GM21723 (cell line): ENCODE measurements around the gene ANKRD33B.

Experiments
- ATAC-seq: cut with Tn5 transposase; IDR thresholded peaks from one replicate; pipeline ENCODE4 v1.9.1; 2021; ENCODE audit warnings: mild to moderate bottlenecking, moderate library complexity; ENCODE audit not compliant: unreplicated experiment

Gene ANKRD33B

DNA sequence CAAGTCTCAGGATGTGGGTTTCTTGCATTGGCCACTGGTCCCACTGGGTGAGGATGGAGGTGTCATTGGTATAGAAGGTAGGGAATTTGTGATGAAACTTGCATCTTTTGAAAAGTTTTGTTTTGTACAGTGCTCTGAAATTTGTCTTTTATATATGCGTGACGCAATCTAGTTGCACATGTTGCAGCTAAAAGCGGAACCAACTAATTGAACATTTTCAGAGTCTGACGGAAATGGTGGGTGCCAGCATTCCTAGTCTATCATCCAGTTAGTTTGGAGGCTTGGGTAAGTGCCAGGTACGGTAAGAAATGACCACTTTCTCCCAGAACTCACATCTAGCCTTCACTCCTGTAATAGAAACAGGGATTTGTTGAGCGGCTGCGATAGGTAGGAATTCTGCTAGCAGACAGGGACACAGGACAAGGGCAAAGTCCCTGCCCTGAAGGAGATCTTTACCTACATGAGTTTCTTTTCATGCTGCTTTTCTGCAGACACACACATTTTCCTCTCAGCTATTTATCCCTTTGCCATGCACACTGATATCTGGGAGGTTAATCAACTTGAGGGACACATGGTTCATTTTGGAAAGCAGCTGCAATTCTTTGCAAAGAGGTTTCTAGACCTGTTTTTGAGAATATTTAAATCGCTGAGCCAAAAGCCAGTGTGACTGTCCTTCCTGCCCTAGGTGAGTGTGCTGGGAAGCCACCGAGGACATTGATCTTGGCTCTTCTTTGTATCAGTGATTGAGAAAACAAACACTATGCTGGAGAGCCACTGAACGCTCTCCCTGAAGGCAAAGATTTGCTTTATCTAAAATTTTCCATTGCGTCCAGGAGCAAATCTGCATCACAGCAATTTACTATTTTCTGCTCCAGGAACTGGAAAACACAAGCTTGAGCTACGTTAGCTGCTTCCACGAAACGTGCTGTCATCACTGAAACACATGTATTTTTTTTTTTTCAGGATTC lies 107.5 kb downstream of the ANKRD33B start:
- ATAC-seq: no peak

GRCh38 chr5:10672146-10673016 lies 108.5 kb downstream of the ANKRD33B start:
- ATAC-seq: no peak

- no peak for ATAC-seq
Observed at GRCh38 chr5:10673017-10673389, 109.1 kb downstream of the ANKRD33B start.

DNA sequence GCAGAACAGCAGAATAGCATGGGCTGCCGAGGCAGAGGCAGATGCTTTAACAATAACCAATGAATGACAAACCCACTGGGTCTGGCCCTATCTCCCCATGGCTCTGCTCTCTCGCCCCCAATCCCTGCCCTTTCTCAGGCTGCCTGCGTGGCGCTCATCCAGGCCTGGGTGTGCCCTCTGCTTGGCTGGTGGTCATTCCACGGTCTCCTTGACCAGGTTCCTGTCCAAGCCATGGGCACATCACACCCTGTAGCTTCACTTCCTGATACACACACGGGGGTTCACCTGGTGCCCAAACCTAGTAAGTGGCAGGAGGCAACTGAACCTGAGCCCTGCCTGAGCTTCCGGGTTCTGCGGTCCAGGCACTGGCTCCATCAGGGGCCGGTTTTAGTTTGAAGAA lies 109.5 kb downstream of the ANKRD33B start:
- ATAC-seq: no peak

- ATAC-seq: no peak
Observed at GRCh38 chr5:10674096-10674495, 110.2 kb downstream of the ANKRD33B start.

- ATAC-seq: no peak
Observed at GRCh38 chr5:10674582-10674981, 110.7 kb downstream of the ANKRD33B start.

DNA sequence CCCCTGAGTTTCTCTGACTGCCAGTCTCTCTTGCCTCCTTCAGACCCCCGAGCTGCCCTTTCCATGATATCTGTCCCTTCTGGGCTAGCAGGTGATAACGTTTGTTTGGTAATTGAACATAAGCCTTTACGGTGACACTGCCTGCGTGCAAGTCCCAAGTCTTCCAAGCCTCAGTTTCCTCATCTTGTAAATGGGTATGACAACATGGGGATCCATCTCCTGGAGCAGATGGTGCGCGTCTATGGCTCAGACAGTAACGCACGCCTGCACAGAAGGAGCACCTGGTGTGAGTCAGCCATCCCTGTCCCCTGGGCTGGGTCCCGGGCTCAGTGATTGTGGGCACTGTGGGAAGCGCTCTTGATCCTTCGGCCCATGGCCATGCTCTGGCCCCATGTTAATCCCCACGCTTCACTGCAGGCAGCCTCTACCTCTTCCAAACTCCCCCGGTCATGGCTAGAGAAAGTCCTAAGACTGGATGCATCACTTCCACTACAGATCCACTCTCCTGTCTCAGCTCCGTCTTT lies 111.4 kb downstream of the ANKRD33B start:
- no peak for ATAC-seq

DNA sequence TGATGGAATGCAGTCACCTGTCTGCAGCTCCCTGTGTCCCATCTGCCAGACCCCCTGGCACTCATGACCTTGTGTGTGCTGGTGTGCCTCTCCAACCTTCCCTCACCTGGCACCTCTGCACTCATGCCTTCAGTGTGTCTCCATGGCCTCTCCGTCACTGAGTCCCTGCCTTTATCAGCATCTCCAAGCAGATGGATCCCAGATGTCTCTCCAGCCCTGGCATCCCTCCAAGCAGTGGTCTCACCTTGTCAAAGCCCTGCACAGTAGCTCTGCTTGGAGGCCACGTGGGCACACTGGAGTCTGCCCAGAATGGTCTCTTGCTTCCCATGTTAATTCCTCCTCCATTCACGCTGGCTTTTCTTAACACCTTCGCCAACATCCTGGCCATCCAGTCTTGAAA lies 112.4 kb downstream of the ANKRD33B start:
- ATAC-seq: no peak

DNA sequence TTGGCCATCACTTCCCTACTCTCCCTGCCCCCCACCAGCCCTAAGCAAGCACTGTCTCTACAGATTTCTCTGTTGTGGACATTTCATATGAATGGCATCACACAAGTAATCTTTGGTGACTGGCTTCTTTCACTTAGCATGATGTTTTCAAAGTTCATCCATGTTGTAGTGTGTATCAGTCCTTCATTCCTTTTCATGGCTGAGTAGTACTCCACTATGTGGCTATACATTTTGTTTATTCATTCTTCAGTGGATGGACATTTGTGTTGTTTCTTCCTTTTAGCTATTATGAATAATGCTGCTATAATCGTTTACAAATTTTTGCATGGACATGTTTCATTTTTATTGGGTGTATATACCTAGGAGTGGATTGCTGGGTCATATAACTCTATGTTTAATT lies 113.1 kb downstream of the ANKRD33B start:
- ATAC-seq: no peak

DNA sequence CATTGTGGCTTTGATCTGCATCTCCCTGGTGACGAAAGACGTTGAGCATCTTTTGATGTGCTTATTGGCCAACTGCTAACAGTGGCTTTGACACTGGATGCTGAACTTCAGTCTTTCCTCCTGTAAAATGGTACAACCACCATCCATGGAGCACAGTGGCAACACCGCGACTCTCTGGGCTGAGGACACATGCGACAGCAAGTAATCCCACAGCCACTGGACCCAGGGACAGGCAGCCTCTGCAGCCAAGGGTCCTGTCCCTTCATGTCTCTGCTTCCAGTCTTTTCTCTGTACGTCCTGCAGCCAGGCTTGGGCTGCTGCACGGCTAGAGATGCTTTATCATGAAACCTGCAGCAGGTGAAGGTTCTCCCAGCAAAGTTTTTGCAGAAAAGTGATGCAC lies 113.7 kb downstream of the ANKRD33B start:
- no peak for ATAC-seq

DNA sequence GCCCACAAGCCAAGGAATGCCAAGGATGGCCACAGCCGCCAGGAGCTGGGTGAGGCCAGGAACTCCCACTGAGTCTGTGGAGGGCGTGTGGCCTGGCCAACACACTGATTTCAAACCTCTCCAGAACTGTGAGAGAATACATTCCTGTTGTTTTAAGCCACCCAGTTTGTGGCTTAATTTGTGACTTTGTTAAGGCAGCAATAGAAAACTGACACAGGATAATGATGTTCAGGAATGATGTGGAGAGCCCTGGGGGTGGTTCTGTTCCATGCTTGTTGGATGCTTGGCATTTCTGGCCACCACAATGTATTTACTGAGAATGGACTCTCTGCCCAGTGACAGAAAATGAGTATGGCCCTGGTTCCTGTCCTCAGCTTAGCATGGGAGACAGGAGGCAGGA lies 114.4 kb downstream of the ANKRD33B start:
- ATAC-seq: no peak

DNA sequence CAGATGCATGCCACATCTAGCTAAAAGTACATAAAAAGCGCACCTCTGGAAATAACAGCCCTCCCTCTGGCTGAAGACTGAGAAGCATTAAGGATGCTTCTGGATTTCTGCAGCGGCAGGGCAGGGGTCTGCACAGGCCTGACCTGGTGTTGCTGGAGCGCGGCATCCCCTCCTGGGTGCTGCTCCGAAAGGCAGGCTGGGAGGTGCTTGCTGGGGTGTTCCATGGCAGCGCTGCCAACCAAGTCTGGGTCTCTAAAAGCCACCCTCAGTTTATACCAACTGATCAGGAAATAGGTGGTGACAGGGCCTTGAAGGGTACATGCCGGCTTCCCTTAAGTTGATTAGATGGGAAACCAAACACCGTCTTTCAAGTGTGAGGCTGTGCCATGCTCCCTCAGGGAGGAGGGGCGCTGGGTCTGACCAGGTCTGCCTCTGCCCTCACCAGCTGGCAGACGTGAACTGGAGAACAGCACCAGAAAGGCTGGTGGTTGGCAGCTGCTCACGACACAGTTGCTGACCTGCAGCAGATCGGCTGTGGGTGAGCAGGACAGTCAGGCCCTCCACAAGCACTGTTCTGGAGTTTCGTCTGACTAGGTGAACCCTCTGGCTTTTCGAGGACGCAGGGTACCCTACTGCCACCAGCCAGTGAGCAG lies 115.6 kb downstream of the ANKRD33B start:
- ATAC-seq: no peak

DNA sequence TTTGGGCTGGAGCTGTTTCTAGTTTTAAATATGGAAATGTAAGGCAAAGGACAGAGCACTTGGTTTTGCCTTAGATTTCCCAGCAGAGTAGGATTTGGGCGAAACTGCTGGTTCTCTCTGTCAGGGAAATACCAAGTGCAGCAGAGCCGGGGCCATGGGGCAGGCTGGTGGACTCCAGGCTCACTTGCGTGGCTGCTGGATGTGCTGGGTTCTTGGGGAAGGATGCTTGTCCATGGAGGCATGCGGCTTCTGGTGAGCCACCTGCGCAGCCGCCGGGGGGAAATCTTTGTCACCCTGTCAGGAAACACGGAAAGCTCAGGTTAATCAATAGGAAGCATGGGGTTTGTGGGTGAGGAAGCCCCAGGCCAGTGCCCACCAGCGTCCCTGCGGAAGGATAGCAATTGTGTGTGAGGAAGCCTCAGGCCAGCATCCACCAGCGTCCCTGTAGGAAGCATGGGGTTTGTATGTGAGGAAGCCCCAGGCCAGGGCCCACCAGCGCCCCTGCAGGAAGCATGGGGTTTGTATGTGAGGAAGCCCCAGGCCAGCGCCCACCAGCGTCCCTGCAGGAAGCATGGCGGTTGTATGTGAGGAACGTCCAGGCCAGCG lies 117.1 kb downstream of the ANKRD33B start:
- no peak for ATAC-seq

- no peak for ATAC-seq
Observed at GRCh38 chr5:10681731-10682679, 118.1 kb downstream of the ANKRD33B start.

DNA sequence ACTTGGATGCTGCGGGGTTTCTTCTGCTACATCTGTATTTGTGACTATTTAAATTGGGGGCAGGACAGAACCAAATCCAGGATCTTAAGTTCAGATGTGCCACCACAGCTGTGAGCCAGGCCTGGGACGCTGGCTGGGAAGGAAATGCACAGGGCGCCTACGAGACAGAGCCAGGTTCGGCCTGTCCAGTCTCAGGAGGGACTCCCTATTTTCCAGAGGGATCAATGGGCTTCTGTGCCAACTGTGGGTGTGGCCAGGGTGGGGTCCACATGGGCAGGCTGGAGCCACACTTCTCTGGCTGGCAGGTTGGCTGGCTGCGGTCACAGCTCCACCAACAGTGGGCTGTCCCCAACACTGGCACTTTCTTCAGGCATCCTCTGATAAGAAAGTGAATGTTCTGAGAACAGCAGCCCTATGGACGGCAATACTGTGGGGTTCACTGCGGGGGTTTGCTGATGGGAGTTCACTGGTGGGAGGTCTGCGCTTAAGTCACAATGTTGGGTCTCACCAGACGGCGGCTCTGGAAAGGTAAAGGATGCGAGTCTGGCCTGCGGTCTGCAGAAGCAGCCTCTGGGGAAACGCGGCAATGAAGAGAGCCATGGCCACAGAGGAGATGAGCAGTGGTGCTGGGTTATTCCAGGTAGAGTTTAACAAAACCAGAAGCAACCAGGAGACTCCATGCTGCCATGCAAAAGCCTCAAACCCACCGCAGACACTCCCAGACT lies 119.1 kb downstream of the ANKRD33B start:
- ATAC-seq: no peak

DNA sequence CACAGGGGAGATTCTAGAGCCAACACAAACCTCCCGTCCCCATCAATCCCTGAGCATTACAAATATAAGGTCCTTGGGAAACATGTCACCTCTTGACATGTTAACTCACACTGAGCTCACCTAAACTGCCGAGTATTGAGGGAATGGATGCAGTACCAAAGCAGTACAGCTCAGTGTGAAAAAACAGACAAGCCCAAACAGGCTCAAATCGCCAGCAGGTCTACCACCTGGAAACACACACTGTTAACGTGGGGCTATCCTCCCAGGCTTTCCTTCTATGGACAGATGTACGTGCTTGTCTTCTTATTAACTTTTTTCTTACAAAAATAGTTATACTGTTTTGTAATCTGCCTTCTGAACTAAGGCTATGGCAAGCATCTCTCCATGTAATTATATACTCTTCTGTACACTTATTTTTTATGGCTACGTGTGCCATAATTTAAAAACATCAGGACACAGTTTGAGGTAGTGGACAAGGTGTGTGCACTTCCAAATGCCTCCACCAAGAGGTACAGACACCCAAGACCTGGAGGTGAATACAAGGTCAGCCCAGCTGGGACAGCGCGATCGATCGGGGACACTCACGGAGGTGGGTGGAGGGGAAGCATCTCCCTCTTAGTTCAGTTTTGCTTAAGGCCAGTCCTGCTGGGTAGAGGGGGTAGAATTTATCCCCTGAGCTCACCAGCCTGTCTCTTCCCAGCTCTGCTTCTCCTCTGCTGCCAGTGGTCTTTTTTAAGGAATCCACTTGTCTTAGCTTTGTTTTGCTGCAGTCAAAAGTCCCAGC lies 120.6 kb downstream of the ANKRD33B start:
- peak; percentile 59 for ATAC-seq

GRCh38 chr5:10685115-10685521 lies 121.2 kb downstream of the ANKRD33B start:
- ATAC-seq: peak; percentile 79

- ATAC-seq: no peak
Observed at GRCh38 chr5:10686890-10687289, 123.0 kb downstream of the ANKRD33B start.
